ENCODE data around the gene NDUFS3. TPM values are rescaled to one million over a fixed set of nuclear protein-coding genes. Genes with fewer than 3 reads are reported as not detected.
"Not testable (repeated sequence)": the region's sequence is repeated elsewhere in the genome, so short reads cannot be mapped to it uniquely, and the experiment has no call there.

NDUFS3 gene
- total and polyA plus RNA-seq, 7 experiments from 2014 or later, result 68.6 to 116 (median 108) TPM

DNA sequence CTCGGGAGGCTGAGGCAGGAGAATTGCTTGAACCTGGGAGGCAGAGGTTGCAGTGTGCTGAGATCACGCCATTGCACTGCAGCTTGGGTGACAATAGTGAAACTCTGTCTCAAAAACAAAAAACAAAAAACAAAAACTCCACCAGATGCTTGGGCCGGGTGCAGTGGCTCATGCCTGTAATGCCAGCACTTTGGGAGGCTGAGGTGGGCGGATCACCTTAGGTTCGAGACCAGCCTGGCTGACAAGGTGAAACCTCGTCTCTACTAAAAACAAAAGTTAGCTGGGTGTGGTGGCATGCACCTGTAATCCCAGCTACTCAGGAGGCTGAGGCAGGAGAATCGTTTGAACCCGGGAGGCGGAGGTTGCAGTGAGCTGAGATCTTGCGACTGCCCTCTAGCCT, 14.5 kb upstream of the NDUFS3 start:
- H3K9me3 ChIP-seq (ENCODE audit: control insufficient read depth in 2 of 3, low read length in 3 of 3); H3K4me3 ChIP-seq (ENCODE audit: low read length); H3K36me3 Mint-ChIP-seq; H3K9me3 Mint-ChIP-seq; H3K36me3 ChIP-seq (ENCODE audit: control insufficient read depth in 2 of 3, insufficient read depth in 3 of 3, low read length in 3 of 3); H3K27me3 ChIP-seq (ENCODE audit: control insufficient read depth in 2 of 2, insufficient read depth in 2 of 2, low read length in 2 of 2); intact Hi-C loops (cut with micrococcal nuclease); H3K4me1 ChIP-seq (ENCODE audit: control insufficient read depth in 2 of 2, insufficient read depth in 2 of 2, low read length in 2 of 2); H3K27me3 Mint-ChIP-seq; ATAC-seq; DNase-seq: not testable (repeated sequence)
- H3K4me1 Mint-ChIP-seq, result peaks cover 0 to 33% (median 24%) of the 10 kb centered on the region in 7 donors
- peak overlapping the region; percentile 46 to 84 (median 80) for H3K27ac Mint-ChIP-seq
- CTCF ChIA-PET, result interaction anchor here (0.6 to 1.2 kb wide), 2 partner anchors 9 to 10 kb away, joined by 5 read pairs; no protein-coding TSS in a partner anchor
- POLR2A ChIA-PET, result interaction anchor here (1.2 to 5.6 kb wide), 4 partner anchors 9 to 202 kb away, joined by 3 to 67 read pairs (median 22); partner anchors contain the start of genes CELF1, FNBP4, KBTBD4 and NDUFS3
- H3K27ac ChIP-seq (ENCODE audit: low read depth, low read length), result peak overlapping the region; percentile 89
- H3K4me3 Mint-ChIP-seq, result peak overlapping the region; percentile 47 to 85 (median 69)

DNA sequence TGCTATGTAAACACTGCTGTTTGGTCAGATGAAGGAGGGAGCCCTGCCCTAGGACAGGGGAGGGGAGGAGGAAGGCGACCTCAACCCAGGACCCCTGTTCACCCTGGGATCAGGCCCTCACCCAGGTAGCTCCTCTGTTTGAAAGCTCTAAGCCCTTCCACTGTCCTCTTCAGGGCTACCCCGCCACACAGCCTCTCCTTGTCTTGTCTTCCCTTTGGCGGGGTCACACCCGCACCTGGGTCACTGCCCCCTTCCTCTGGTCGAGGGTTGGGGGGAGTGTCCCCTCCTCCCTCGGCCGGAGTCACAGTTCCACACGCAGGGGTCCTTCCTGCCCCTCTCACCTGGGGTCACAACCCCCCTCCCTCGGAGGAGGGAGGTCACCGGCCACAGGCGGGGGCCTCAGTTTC, 13.9 kb upstream of the NDUFS3 start:
- ATAC-seq (peak; percentile 3), DNase-seq (no peak)
- intact Hi-C loops (cut with micrococcal nuclease), result loop anchor here (1.0 kb wide), 3 partner anchors 12 to 202 kb away; partner anchors contain the start of genes CELF1 (in 2 of the 2), KBTBD4 (in 2 of the 2) and FNBP4 (in 1 of the 2)
- Mint-ChIP-seq H3K27ac (peak overlapping the region; percentile 66 to 94 (median 83)), H3K9me3 (no peaks in the 10 kb centered on the region), H3K4me3 (peak overlapping the region; percentile 75 to 87 (median 83)), H3K27me3 (no peaks in the 10 kb centered on the region), H3K4me1 (peaks cover 0 to 33% (median 24%) of the 10 kb centered on the region in 7 donors), H3K36me3 (peaks cover 0 to 5% (median 0%) of the 10 kb centered on the region in 5 donors)
- peaks cover 3 to 8% of the 10 kb centered on the region in 2 donors for H3K4me1 ChIP-seq (ENCODE audit: control insufficient read depth in 2 of 2, insufficient read depth in 2 of 2, low read length in 2 of 2)
- peak overlapping the region; percentile 88 for H3K4me3 ChIP-seq (ENCODE audit: low read length)
- no peaks in the 10 kb centered on the region for H3K27me3 ChIP-seq (ENCODE audit: control insufficient read depth in 2 of 2, insufficient read depth in 2 of 2, low read length in 2 of 2)
- no peaks in the 10 kb centered on the region for H3K9me3 ChIP-seq (ENCODE audit: control insufficient read depth in 2 of 3, low read length in 3 of 3)
- peak overlapping the region; percentile 89 for H3K27ac ChIP-seq (ENCODE audit: low read depth, low read length)
- POLR2A ChIA-PET, result interaction anchor here (1.2 to 5.6 kb wide), 6 partner anchors 9 to 202 kb away, joined by 3 to 67 read pairs (median 4); partner anchors contain the start of genes CELF1, FNBP4, KBTBD4 and NDUFS3
- peaks cover 0 to 3% (median 3%) of the 10 kb centered on the region in 3 experiments for H3K36me3 ChIP-seq (ENCODE audit: control insufficient read depth in 2 of 3, insufficient read depth in 3 of 3, low read length in 3 of 3)
- CTCF ChIA-PET, result interaction anchor here (0.6 to 1.2 kb wide), 2 partner anchors 9 to 11 kb away, joined by 5 read pairs; no protein-coding TSS in a partner anchor

DNA sequence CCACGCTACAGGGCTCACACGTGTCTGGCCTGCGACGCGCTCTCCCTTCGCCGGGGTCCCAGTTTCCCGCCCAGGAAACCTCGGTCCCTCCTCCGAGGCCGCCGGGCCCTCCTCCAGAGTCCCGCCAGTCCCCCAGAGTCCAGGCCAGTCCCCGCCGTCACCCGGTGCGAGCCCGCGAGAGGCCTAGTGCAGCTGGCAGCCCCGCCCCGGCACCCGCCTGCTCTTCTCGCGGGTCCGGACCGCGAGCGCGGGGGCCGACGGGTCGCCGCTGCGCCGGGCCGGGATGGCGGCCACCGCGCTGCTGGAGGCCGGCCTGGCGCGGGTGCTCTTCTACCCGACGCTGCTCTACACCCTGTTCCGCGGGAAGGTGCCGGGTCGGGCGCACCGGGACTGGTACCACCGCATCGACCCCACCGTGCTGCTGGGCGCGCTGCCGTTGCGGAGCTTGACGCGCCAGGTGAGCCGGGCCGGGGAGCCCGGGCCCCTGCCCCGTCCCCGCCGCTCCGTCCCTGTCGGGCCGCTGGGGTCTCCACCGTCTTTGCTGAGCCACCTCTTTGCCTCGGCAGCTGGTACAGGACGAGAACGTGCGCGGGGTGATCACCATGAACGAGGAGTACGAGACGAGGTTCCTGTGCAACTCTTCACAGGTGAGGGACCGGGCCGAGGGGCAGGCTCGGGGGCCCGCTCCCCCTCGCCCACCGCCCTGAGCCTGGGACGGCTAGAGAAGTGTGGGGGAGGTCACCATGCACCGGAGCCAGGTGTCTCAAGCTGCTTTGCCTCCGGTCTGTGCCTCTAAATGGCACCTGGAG, 13.3 kb upstream of the NDUFS3 start, which contains the start of gene PTPMT1:
Gene PTPMT1, plus strand, starts transcription at position 260 of the 809 bp plus-strand sequence. Its CDS starts 24 bp downstream, at position 284.
- ChIA-PET POLR2A (interaction anchor here (0.5 to 5.6 kb wide), 9 partner anchors 8 to 201 kb away, joined by 3 to 67 read pairs (median 3); partner anchors contain the start of genes AGBL2, CELF1, FNBP4 and KBTBD4), CTCF (interaction anchor here (1.2 kb wide), 1 partner anchor 11 kb away, joined by 5 read pairs; no protein-coding TSS in a partner anchor)
- Mint-ChIP-seq H3K27me3 (no peaks in the 10 kb centered on the region), H3K4me1 (peaks cover 0 to 32% (median 24%) of the 10 kb centered on the region in 7 donors), H3K4me3 (peak within 1 kb of the TSS; percentile 81 to 89 (median 86)), H3K27ac (peak within 1 kb of the TSS; percentile 78 to 95 (median 84)), H3K9me3 (no peaks in the 10 kb centered on the region), H3K36me3 (peaks cover 0 to 5% (median 0%) of the 10 kb centered on the region in 5 donors)
- H3K27me3 ChIP-seq (ENCODE audit: control insufficient read depth in 2 of 2, insufficient read depth in 2 of 2, low read length in 2 of 2), result no peaks in the 10 kb centered on the region
- peaks cover 3 to 8% of the 10 kb centered on the region in 2 donors for H3K4me1 ChIP-seq (ENCODE audit: control insufficient read depth in 2 of 2, insufficient read depth in 2 of 2, low read length in 2 of 2)
- peak; percentile 42 to 75 (median 57) for DNase-seq
- H3K9me3 ChIP-seq (ENCODE audit: control insufficient read depth in 2 of 3, low read length in 3 of 3), result no peaks in the 10 kb centered on the region
- H3K27ac ChIP-seq (ENCODE audit: low read depth, low read length), result peak within 1 kb of the TSS; percentile 89
- intact Hi-C loops (cut with micrococcal nuclease), result loop anchor here (1.0 kb wide), 3 partner anchors 12 to 202 kb away; partner anchors contain the start of genes CELF1 (in 2 of the 2), KBTBD4 (in 2 of the 2) and FNBP4 (in 1 of the 2)
- peak; percentile 92 for ATAC-seq
- peaks cover 0 to 9% (median 3%) of the 10 kb centered on the region in 3 experiments for H3K36me3 ChIP-seq (ENCODE audit: control insufficient read depth in 2 of 3, insufficient read depth in 3 of 3, low read length in 3 of 3)
- H3K4me3 ChIP-seq (ENCODE audit: low read length), result peak within 1 kb of the TSS; percentile 88

DNA sequence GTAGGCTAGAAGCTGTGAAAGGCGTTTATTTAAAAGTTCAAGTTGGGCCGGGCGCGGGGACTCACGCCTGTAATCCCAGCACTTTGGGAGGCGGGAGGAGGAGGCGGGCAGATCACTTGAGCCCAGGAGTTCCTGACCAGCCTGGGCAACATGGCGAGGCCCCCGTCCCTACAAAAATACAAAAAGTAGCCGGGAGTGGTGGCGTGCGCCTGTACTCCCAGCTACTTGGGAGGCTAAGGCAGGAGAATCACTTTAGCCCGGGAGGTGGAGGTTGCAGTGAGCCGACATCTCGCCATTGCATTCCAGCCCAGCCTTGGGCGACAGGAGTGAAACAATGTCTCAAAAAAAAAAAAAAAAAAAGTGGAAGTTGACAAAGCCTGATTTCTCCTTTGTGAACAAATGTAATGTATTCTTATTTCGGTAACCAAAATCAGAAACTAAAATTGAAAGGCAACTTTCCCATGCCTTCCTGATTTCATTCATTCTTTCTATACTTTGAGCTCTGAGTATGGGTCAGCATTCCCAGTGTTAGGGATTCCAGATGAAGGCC, 12.7 kb upstream of the NDUFS3 start:
- peaks cover 0 to 6% (median 3%) of the 10 kb centered on the region in 5 donors for H3K36me3 Mint-ChIP-seq

DNA sequence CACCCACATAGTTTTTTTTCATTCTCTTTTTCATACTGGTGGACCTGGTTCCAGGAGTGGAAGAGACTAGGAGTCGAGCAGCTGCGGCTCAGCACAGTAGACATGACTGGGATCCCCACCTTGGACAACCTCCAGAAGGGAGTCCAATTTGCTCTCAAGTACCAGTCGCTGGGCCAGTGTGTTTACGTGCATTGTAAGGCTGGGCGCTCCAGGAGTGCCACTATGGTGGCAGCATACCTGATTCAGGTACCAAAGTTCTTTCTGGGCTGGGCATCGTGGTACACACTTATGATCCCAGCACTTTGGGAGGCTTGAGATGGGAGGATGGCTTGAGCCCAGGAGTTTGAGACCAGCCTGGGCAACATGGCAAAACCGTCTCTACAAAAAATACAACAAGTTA, 9.2 kb upstream of the NDUFS3 start:
- H3K4me3 ChIP-seq (ENCODE audit: low read length), result no peak overlapping the region
- peak overlapping the region in 1 of 9 donors; percentile 67 for H3K27ac Mint-ChIP-seq
- H3K27me3 ChIP-seq (ENCODE audit: control insufficient read depth in 2 of 2, insufficient read depth in 2 of 2, low read length in 2 of 2), result no peaks in the 10 kb centered on the region
- no peak overlapping the region for H3K4me3 Mint-ChIP-seq
- peaks cover 0 to 18% (median 13%) of the 10 kb centered on the region in 5 donors for H3K36me3 Mint-ChIP-seq
- peaks cover 3 to 8% of the 10 kb centered on the region in 2 donors for H3K4me1 ChIP-seq (ENCODE audit: control insufficient read depth in 2 of 2, insufficient read depth in 2 of 2, low read length in 2 of 2)
- peaks cover 5 to 50% (median 26%) of the 10 kb centered on the region in 3 experiments for H3K36me3 ChIP-seq (ENCODE audit: control insufficient read depth in 2 of 3, insufficient read depth in 3 of 3, low read length in 3 of 3)
- ChIA-PET POLR2A (interaction anchor here (0.8 kb wide), 1 partner anchor 8 kb away, joined by 4 read pairs; the partner anchor contains the start of genes KBTBD4 and NDUFS3), CTCF (no interaction called here)
- intact Hi-C loops (cut with micrococcal nuclease), result loop anchor here in 1 of 2 donors (10.0 kb wide), 1 partner anchor 635 kb away; the partner anchor contains the start of gene CSTPP1
- H3K9me3 ChIP-seq (ENCODE audit: control insufficient read depth in 2 of 3, low read length in 3 of 3), result no peaks in the 10 kb centered on the region
- no peaks in the 10 kb centered on the region for H3K27me3 Mint-ChIP-seq
- ATAC-seq (no peak), DNase-seq (no peak)
- peaks cover 0 to 37% (median 30%) of the 10 kb centered on the region in 7 donors for H3K4me1 Mint-ChIP-seq
- H3K9me3 Mint-ChIP-seq, result no peaks in the 10 kb centered on the region
- no peak overlapping the region for H3K27ac ChIP-seq (ENCODE audit: low read depth, low read length)

More for the DNA sequence above, 12.7 kb upstream of the NDUFS3 start:
- peak overlapping the region; percentile 60 to 95 (median 83) for H3K27ac Mint-ChIP-seq
- H3K4me3 Mint-ChIP-seq, result peak overlapping the region; percentile 81 to 89 (median 86)
- ChIA-PET CTCF (interaction anchor here (0.7 kb wide), 1 partner anchor 207 kb away, joined by 6 read pairs; no protein-coding TSS in a partner anchor), POLR2A (interaction anchor here (0.5 to 5.6 kb wide), 9 partner anchors 9 to 200 kb away, joined by 3 to 67 read pairs (median 3); partner anchors contain the start of genes AGBL2, CELF1, KBTBD4 and NDUFS3)
- intact Hi-C loops (cut with micrococcal nuclease), result no loop called here
- ATAC-seq (peak; percentile 10), DNase-seq (peak in 1 of 9 donors; percentile 34)
- H3K27me3 ChIP-seq (ENCODE audit: control insufficient read depth in 2 of 2, insufficient read depth in 2 of 2, low read length in 2 of 2), result no peaks in the 10 kb centered on the region
- H3K27ac ChIP-seq (ENCODE audit: low read depth, low read length), result peak overlapping the region; percentile 89
- no peaks in the 10 kb centered on the region for H3K27me3 Mint-ChIP-seq
- peak overlapping the region; percentile 88 for H3K4me3 ChIP-seq (ENCODE audit: low read length)
- H3K4me1 Mint-ChIP-seq, result peaks cover 0 to 35% (median 28%) of the 10 kb centered on the region in 7 donors
- H3K36me3 ChIP-seq (ENCODE audit: control insufficient read depth in 2 of 3, insufficient read depth in 3 of 3, low read length in 3 of 3), result peaks cover 0 to 16% (median 6%) of the 10 kb centered on the region in 3 experiments
- peaks cover 3 to 8% of the 10 kb centered on the region in 2 donors for H3K4me1 ChIP-seq (ENCODE audit: control insufficient read depth in 2 of 2, insufficient read depth in 2 of 2, low read length in 2 of 2)
- no peaks in the 10 kb centered on the region for H3K9me3 Mint-ChIP-seq
- no peaks in the 10 kb centered on the region for H3K9me3 ChIP-seq (ENCODE audit: control insufficient read depth in 2 of 3, low read length in 3 of 3)
